ENCODE data around the gene DUSP14. TPM values are rescaled to one million over a fixed set of nuclear protein-coding genes. Genes with fewer than 3 reads are reported as not detected.

The DUSP14 gene
- total and polyA plus RNA-seq, 2 of the 8 experiments (the other 6 are each of a cell fraction or from before 2014, with no cell fraction given), result 22.1 to 37.9 TPM

DNA sequence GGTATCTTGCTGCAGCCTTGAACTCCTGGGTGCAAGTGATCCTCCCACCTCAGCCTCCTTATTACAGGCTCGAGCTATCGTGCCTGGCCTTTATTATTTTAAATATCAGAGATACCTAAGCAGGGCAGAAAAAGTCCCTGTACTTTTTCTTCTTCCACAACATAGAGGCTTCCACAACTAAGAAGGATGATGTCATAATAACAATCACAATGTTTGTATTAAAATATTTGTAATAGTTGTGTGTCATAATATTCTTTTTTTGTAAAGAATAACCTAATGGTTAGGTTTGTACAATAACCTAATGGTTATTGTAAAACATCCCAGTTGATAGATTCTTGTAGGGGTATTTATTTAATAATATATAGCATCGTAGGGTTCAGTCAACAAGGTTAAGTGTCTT is 26.7 kb upstream of the DUSP14 start (continued):
- TF ChIP-seq SRF (IDR thresholded peaks at IDR 0.05; ENCODE audit: low read depth, low read length) (no peak), CBX5 (IDR thresholded peaks at IDR 0.05; ENCODE audit: low read depth, low read length) (no peak), JUN (IDR thresholded peaks at IDR 0.05; ENCODE audit: low read depth, low read length) (no peak), SP4 (IDR thresholded peaks at IDR 0.05; ENCODE audit: low read length) (no peak), HDAC2 (IDR thresholded peaks at IDR 0.05; ENCODE audit: borderline replicate concordance in 1 of 2, low read depth in 2 of 2, low read length in 2 of 2) (no peak)
